ENCODE measurements around the gene KCNQ2.

KCNQ2 gene

GRCh38 chr20:63351326-63351700 lies 121.1 kb downstream of the KCNQ2 start:
- Mint-ChIP-seq H3K9me3 (peaks cover 4% of the 10 kb centered on the region), H3K4me3 (no peak overlapping the region), H3K4me1 (no peaks in the 10 kb centered on the region), H3K36me3 (peaks cover 7% of the 10 kb centered on the region), H3K27ac (no peak overlapping the region)
- no peak for DNase-seq (ENCODE audit: low spot score in 2 of 2)
- no peak for ATAC-seq

- Mint-ChIP-seq H3K4me3 (no peak overlapping the region), H3K9me3 (peaks cover 4% of the 10 kb centered on the region), H3K36me3 (peaks cover 7% of the 10 kb centered on the region), H3K27ac (peak overlapping the region; percentile 15), H3K4me1 (no peaks in the 10 kb centered on the region)
- ATAC-seq: no peak
- no peak for DNase-seq (ENCODE audit: low spot score in 2 of 2)
These were observed 121.7 kb downstream of the KCNQ2 start for GRCh38 chr20:63350597-63351325.
